Testis (tissue), 2 donors: ENCODE data around the gene RASGRF2.

Source experiments
- CTCF ChIP-seq, 3 experiments: fragments of 450-650 bp in 2 of 3; fragments of 200-600 bp in 1 of 3; sonication (generic) in 1 of 3; IDR thresholded peaks; one replicate each; pipeline ENCODE4 v1.5.1; 2016 to 2019; ENCODE audit warnings: antibody characterized with exemption in 3 of 3, mild to moderate bottlenecking in 2 of 3, moderate library complexity in 1 of 3
- POLR2A ChIP-seq: fragments of 450-650 bp; IDR thresholded peaks from one replicate; pipeline ENCODE4 v1.6.1; 2017; ENCODE audit warnings: antibody characterized with exemption, mild to moderate bottlenecking, moderate library complexity

DNA sequence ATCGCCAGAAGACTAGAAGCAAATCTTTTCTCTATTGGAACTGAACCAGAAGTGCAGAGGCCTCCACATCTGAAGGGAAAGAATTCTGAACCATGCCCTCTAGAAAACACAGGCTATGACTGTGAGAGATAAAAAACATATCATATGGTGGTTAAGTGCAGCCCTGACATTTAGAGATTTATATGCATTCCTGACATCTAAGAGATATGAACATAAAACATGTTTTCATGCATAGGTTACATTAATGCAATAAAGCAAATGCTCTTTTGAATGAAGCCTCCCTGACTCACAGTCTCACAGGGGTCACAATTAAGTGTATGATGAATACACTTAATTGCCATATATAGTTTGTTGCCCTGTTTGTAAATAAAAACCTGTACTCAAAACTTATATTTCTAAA lies 244.0 kb downstream of the RASGRF2 start:
- TF ChIP-seq POLR2A (no peak), CTCF (IDR thresholded peaks at IDR 0.05) (no peak)
